Skeletal muscle satellite cell (primary cell): Measurements from ENCODE around the gene ZC3H7B.
A peak's percentile ranks its signal among the peaks of the same experiment; 100 is the strongest.

Source experiments
- H3K27me3 ChIP-seq: 2 replicates; pipeline ENCODE4 v1.7.0; 2013; ENCODE audit warnings: low read length; ENCODE audit not compliant: control insufficient read depth, insufficient read depth
- H3K36me3 ChIP-seq: 2 replicates; pipeline ENCODE4 v1.7.0; 2013; ENCODE audit warnings: mild to moderate bottlenecking, control low read depth, low read length; ENCODE audit not compliant: insufficient read depth
- H3K4me1 ChIP-seq: 2 replicates; pipeline ENCODE4 v1.7.0; 2013; ENCODE audit warnings: low read length; ENCODE audit not compliant: control insufficient read depth, insufficient read depth
- H3K4me2 ChIP-seq: 2 replicates; pipeline ENCODE4 v1.7.0; 2013; ENCODE audit warnings: mild to moderate bottlenecking, low read length
- H3K4me3 ChIP-seq: 2 replicates; pipeline ENCODE4 v1.7.0; 2013; ENCODE audit warnings: low read length
- H3K9ac ChIP-seq: 2 replicates; pipeline ENCODE4 v1.7.0; 2013; ENCODE audit warnings: mild to moderate bottlenecking, low read depth, low read length, moderate library complexity
- H3K9me3 ChIP-seq: replicated peaks from 2 replicates; pipeline ENCODE4 v1.7.0; 2013; ENCODE audit warnings: mild to moderate bottlenecking, control low read depth, low read length

ZC3H7B gene

GRCh38 chr22:41359376-41359775, 58.1 kb downstream of the ZC3H7B start:
- Histone ChIP-seq H3K9ac (no peak overlapping the region), H3K4me3 (no peak overlapping the region), H3K36me3 (peaks cover 42% of the 10 kb centered on the region), H3K4me2 (no peak overlapping the region), H3K27me3 (no peaks in the 10 kb centered on the region), H3K4me1 (no peaks in the 10 kb centered on the region), H3K9me3 (no peaks in the 10 kb centered on the region)

DNA sequence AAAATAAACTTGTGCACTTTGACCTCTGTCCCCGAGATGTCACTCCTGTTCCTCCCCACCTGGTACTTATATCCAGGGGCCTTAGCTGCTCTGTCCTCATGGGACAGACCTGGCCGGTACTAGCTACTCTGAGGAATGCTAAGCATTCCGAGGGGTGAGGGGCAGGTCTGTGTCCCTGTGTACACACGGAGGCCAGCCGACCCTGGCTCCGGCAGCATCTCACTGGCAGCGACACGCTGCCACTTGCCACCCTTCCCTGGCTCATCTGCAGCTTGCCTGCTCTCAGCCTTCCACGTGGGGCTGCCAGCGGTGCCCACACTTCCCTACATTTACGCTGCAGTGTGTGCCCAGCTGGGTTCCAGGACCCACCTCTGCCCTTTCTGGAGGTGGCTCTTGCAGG, 58.8 kb downstream of the ZC3H7B start:
- Histone ChIP-seq H3K4me3 (no peak overlapping the region), H3K9me3 (no peaks in the 10 kb centered on the region), H3K36me3 (peaks cover 35% of the 10 kb centered on the region), H3K9ac (no peak overlapping the region), H3K4me1 (no peaks in the 10 kb centered on the region), H3K4me2 (no peak overlapping the region), H3K27me3 (no peaks in the 10 kb centered on the region)

GRCh38 chr22:41361716-41362310, 60.5 kb downstream of the ZC3H7B start:
- Histone ChIP-seq H3K4me1 (peaks cover 3% of the 10 kb centered on the region), H3K27me3 (no peaks in the 10 kb centered on the region), H3K36me3 (peaks cover 18% of the 10 kb centered on the region)

DNA sequence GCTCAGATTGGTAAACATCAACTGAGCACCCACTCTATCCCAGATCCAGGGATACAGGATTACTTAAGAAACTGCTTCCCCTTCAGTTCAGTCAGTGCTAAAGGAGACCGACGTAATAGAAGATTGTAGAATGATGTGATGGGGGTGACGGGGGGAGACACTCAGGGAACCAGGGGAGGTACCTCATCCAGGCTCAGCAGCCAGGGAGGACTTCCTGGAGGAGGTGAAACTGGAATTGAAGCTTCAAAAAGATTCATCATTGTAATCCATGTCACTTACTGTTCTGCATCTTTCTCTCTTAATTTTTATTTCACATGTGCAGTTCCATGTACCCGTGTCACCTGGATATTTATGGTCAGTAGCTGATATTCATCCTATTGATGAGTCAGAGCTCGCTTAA, 61.3 kb downstream of the ZC3H7B start:
- peaks cover 13% of the 10 kb centered on the region for H3K36me3 ChIP-seq
- no peak overlapping the region for H3K9ac ChIP-seq
- peaks cover 11% of the 10 kb centered on the region for H3K4me1 ChIP-seq
- H3K9me3 ChIP-seq, result no peaks in the 10 kb centered on the region
- no peak overlapping the region for H3K4me3 ChIP-seq
- H3K4me2 ChIP-seq, result no peak overlapping the region
- peaks cover under 1% of the 10 kb centered on the region for H3K27me3 ChIP-seq

More at GRCh38 chr22:41361716-41362310, 60.5 kb downstream of the ZC3H7B start:
- no peak overlapping the region for H3K9ac ChIP-seq
- H3K4me3 ChIP-seq, result no peak overlapping the region
- no peaks in the 10 kb centered on the region for H3K9me3 ChIP-seq
- H3K4me2 ChIP-seq, result no peak overlapping the region

GRCh38 chr22:41364233-41364632, 62.9 kb downstream of the ZC3H7B start:
- Histone ChIP-seq H3K36me3 (peaks cover 5% of the 10 kb centered on the region), H3K4me1 (peaks cover 27% of the 10 kb centered on the region), H3K4me3 (no peak overlapping the region), H3K9me3 (no peaks in the 10 kb centered on the region), H3K27me3 (peaks cover 17% of the 10 kb centered on the region), H3K9ac (no peak overlapping the region), H3K4me2 (no peak overlapping the region)

- Histone ChIP-seq H3K9ac (no peak overlapping the region), H3K4me1 (peaks cover 28% of the 10 kb centered on the region), H3K4me2 (no peak overlapping the region), H3K4me3 (no peak overlapping the region), H3K27me3 (peaks cover 23% of the 10 kb centered on the region), H3K36me3 (peaks cover 5% of the 10 kb centered on the region), H3K9me3 (no peaks in the 10 kb centered on the region)
Observed at GRCh38 chr22:41364955-41365354, 63.6 kb downstream of the ZC3H7B start.

GRCh38 chr22:41365425-41365824, 64.1 kb downstream of the ZC3H7B start:
- Histone ChIP-seq H3K4me2 (no peak overlapping the region), H3K4me1 (peaks cover 28% of the 10 kb centered on the region), H3K9me3 (no peaks in the 10 kb centered on the region), H3K4me3 (no peak overlapping the region), H3K36me3 (peaks cover 5% of the 10 kb centered on the region), H3K27me3 (peaks cover 23% of the 10 kb centered on the region), H3K9ac (no peak overlapping the region)

- H3K4me1 ChIP-seq, result peaks cover 28% of the 10 kb centered on the region
- no peaks in the 10 kb centered on the region for H3K9me3 ChIP-seq
- no peak overlapping the region for H3K9ac ChIP-seq
- peaks cover 31% of the 10 kb centered on the region for H3K27me3 ChIP-seq
- peaks cover 3% of the 10 kb centered on the region for H3K36me3 ChIP-seq
- peak overlapping the region; percentile 35 for H3K4me3 ChIP-seq
- H3K4me2 ChIP-seq, result peak overlapping the region; percentile 80
Observed at GRCh38 chr22:41366323-41367029, 65.2 kb downstream of the ZC3H7B start.

DNA sequence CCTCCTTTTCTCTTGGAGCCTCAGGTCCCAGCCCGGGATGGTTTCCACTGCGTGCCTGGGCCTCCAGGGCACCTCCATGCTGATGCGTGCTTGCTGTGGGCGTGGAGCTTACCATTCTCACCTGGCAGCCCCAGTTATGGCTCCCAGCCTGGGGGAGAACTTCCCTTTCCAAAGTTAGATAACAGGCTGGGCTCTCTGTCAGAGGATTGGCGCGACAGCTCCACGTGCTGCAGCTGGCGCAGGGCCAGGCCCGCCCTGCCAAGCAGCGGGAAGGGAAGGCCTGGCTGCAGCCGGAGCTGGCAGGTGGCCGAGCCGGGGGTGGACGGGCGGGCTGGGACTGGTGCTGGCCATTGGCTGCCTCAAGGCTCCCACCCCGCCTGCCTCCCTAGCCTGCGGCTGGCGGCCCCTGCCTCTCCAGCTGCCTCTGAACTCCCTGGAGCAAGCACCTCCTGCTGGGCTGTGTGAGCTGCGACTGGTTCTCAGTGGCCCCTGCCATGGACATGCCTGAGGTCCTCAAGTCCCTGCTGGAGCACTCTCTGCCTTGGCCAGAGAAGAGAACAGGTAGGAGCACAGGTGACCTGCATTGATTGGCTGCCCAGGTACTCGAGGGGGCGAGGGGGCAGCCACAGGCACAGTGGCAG, 65.8 kb downstream of the ZC3H7B start:
- Histone ChIP-seq H3K4me3 (peak overlapping the region; percentile 52), H3K27me3 (peaks cover 36% of the 10 kb centered on the region), H3K9ac (no peak overlapping the region), H3K9me3 (no peaks in the 10 kb centered on the region), H3K36me3 (no peaks in the 10 kb centered on the region), H3K4me1 (peaks cover 28% of the 10 kb centered on the region), H3K4me2 (peak overlapping the region; percentile 80)

GRCh38 chr22:41367680-41368542, 66.6 kb downstream of the ZC3H7B start:
- H3K27me3 ChIP-seq, result peaks cover 40% of the 10 kb centered on the region
- H3K9ac ChIP-seq, result no peak overlapping the region
- peak overlapping the region; percentile 52 for H3K4me3 ChIP-seq
- peak overlapping the region; percentile 80 for H3K4me2 ChIP-seq
- H3K4me1 ChIP-seq, result peaks cover 28% of the 10 kb centered on the region
- no peaks in the 10 kb centered on the region for H3K36me3 ChIP-seq
- no peaks in the 10 kb centered on the region for H3K9me3 ChIP-seq
